HepG2 (cell line): ENCODE data around the gene MSMB. TPM values are rescaled to one million over a fixed set of nuclear protein-coding genes. Genes with fewer than 3 reads are reported as not detected.

Source experiments
- HBP1 ChIP-seq: IDR thresholded peaks from 2 replicates; pipeline ENCODE4 v1.6.1; 2016; ENCODE audit warnings: low read depth, control low read depth
- IRF9 ChIP-seq: sonication (generic); formaldehyde crosslinking; IDR thresholded peaks from 2 replicates; pipeline ENCODE4 v1.8.0; 2022; ENCODE audit warnings: missing genetic modification reagents, mild to moderate bottlenecking, borderline replicate concordance
- KDM4B ChIP-seq: sonication (generic); formaldehyde crosslinking; IDR thresholded peaks from 2 replicates; pipeline ENCODE4 v1.4.0; 2020; ENCODE audit warnings: missing genetic modification reagents
- MXD4 ChIP-seq: IDR thresholded peaks from 2 replicates; pipeline ENCODE4 v1.6.1; 2016; ENCODE audit warnings: mild to moderate bottlenecking, missing biosample characterization, missing genetic modification reagents
- MYPOP ChIP-seq: sonication (generic); formaldehyde crosslinking; IDR thresholded peaks from 2 replicates; pipeline ENCODE4 v1.8.1; 2023; ENCODE audit warnings: mild to moderate bottlenecking, moderate library complexity, missing genetic modification reagents
- PRMT3 ChIP-seq: sonication (generic); formaldehyde crosslinking; IDR thresholded peaks from 2 replicates; pipeline ENCODE4 v1.8.1; 2022; ENCODE audit warnings: low read depth, mild to moderate bottlenecking, moderate library complexity, missing genetic modification reagents, borderline replicate concordance
- RFXAP ChIP-seq: sonication (generic); formaldehyde crosslinking; IDR thresholded peaks from 2 replicates; pipeline ENCODE4 v1.4.0; 2020; ENCODE audit warnings: missing genetic modification reagents, borderline replicate concordance
- SALL1 ChIP-seq: sonication (generic); formaldehyde crosslinking; IDR thresholded peaks from 2 replicates; pipeline ENCODE4 v1.8.0; 2022; ENCODE audit warnings: mild to moderate bottlenecking, missing genetic modification reagents
- TFDP2 ChIP-seq: sonication (generic); formaldehyde crosslinking; IDR thresholded peaks from 2 replicates; pipeline ENCODE4 v1.4.0; 2020; ENCODE audit warnings: missing genetic modification reagents
- ZFX ChIP-seq: sonication (generic); formaldehyde crosslinking; IDR thresholded peaks from 2 replicates; pipeline ENCODE4 v1.4.0; 2020; ENCODE audit warnings: mild to moderate bottlenecking, low read depth, missing genetic modification reagents, moderate library complexity
- ZNF280D ChIP-seq: sonication (generic); formaldehyde crosslinking; IDR thresholded peaks from 2 replicates; pipeline ENCODE4 v1.5.1; 2020; ENCODE audit warnings: mild to moderate bottlenecking, missing genetic modification reagents
- ZNF691 ChIP-seq: sonication (generic); formaldehyde crosslinking; IDR thresholded peaks from 2 replicates; pipeline ENCODE4 v1.4.0; 2020; ENCODE audit warnings: missing genetic modification reagents, low read depth, mild to moderate bottlenecking, borderline replicate concordance
- ZSCAN22 ChIP-seq: sonication (generic); formaldehyde crosslinking; IDR thresholded peaks from 2 replicates; pipeline ENCODE4 v1.4.0; 2020; ENCODE audit warnings: mild to moderate bottlenecking, missing genetic modification reagents
- polyA plus RNA-seq, 8 experiments: library from polyadenylated mRNA; depleted of rRNA in 3 of 8; stranded (reverse) in 7 of 8; unstranded in 1 of 8; fragments of >200 nt; fragmentation: Illumina TruSeq in 4 of 8; extraction: Trizol in 4 of 8; gene quantifications; 2 replicates each; pipeline versions ENCODE4 v1.2.1 to v1.2.3, GENCODE V29; 2011 to 2016; ENCODE audit warnings: low read depth in 4 of 8, missing spikeins in 1 of 8, mixed read lengths in 1 of 8; ENCODE audit not compliant: insufficient read depth in 1 of 8
- total RNA-seq, 5 experiments: library from RNA; depleted of rRNA; stranded (reverse); fragments of >200 nt; fragmentation: Illumina TruSeq; extraction: Trizol; gene quantifications; 2 replicates each; pipeline ENCODE4 v1.2.3, GENCODE V29; 2016; ENCODE audit warnings: low read depth in 1 of 5
- TF ChIP-seq, protein P1 (sequence below): sonication (generic); formaldehyde crosslinking; IDR thresholded peaks from 2 replicates; pipeline ENCODE4 v1.5.0; 2020; ENCODE audit warnings: mild to moderate bottlenecking, missing genetic modification reagents

The MSMB gene
- total and polyA plus RNA-seq, 2 of the 13 experiments (the other 11 are each of a cell fraction or from before 2014, with no cell fraction given), result 0.84 TPM; not detected in 1

DNA sequence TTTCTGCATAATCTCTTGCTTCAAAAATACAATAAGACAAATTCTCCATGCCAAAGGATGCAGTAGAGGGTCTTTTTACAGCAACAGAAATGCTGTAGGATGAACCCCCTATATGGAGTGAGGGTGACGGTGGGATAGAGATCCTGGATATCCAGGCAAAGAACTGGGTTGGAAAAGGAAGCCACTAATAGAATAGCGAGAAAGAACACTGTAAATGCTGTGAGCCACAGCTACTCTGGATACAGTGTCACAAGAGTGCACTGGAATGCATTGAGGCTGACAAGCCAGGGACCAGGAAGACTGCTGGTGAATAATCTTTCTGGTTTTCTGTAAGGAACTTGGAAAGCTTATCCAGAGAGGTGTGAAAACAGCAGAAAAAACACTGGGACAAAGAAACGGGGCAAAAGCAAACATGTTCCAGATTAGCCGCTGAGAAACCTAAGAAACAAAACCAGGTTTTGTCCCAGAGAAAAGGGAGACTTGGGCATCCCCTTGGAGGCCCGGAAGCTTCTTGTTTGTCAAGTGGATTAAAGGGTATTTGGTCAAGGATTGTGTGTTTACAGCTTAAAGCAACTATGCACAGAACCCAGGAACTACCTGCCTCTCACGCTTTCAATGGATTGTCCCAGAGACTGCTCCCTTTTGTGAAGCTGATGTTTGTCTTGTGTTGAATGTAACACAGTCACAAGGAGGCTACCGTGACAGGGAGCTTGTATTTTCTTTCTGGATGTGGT is 6.2 kb upstream of the MSMB start (continued):
- TF ChIP-seq, protein P1, sequence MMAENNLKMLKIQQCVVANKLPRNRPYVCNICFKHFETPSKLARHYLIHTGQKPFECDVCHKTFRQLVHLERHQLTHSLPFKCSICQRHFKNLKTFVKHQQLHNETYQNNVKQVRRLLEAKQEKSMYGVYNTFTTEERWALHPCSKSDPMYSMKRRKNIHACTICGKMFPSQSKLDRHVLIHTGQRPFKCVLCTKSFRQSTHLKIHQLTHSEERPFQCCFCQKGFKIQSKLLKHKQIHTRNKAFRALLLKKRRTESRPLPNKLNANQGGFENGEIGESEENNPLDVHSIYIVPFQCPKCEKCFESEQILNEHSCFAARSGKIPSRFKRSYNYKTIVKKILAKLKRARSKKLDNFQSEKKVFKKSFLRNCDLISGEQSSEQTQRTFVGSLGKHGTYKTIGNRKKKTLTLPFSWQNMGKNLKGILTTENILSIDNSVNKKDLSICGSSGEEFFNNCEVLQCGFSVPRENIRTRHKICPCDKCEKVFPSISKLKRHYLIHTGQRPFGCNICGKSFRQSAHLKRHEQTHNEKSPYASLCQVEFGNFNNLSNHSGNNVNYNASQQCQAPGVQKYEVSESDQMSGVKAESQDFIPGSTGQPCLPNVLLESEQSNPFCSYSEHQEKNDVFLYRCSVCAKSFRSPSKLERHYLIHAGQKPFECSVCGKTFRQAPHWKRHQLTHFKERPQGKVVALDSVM (CRISPR knock-in tag), result peak; percentile 59; the same call in 1 of the 2 replicates
- TF ChIP-seq SALL1 (CRISPR knock-in tag) (peak; percentile 75; the same call in 1 of the 2 replicates), MXD4 (CRISPR knock-in tag) (peak; percentile 53; the same call in 1 of the 2 replicates), ZNF691 (CRISPR knock-in tag) (peak; percentile 57; the same call in 1 of the 2 replicates), PRMT3 (no peak), ZNF280D (CRISPR knock-in tag) (peak; percentile 92; the same call in 1 of the 2 replicates), MYPOP (CRISPR knock-in tag) (peak; percentile 83; the same call in 1 of the 2 replicates), RFXAP (CRISPR knock-in tag) (peak; percentile 29; the same call in 1 of the 2 replicates), KDM4B (CRISPR knock-in tag) (0 out of 2 replicates have a peak, but pooled peaks have one; percentile 59), ZSCAN22 (CRISPR knock-in tag) (0 out of 2 replicates have a peak, but pooled peaks have one; percentile 56), TFDP2 (peak; percentile 46; the same call in 1 of the 2 replicates), HBP1 (CRISPR knock-in tag) (peak; percentile 27; the same call in 1 of the 2 replicates), IRF9 (CRISPR knock-in tag) (0 out of 2 replicates have a peak, but pooled peaks have one; percentile 43), ZFX (CRISPR knock-in tag) (peak; percentile 48; the same call in 1 of the 2 replicates)
